NCI-H2029 (cell line): ENCODE data around the gene BPIFA1.
A peak's percentile ranks its signal among the peaks of the same experiment; 100 is the strongest.

Experiments
- DNase-seq: peaks from one replicate; lab custom pipeline; 2025; lab: John Stamatoyannopoulos, UW

The BPIFA1 gene

GRCh38 chr20:33277471-33278441, 42.0 kb downstream of the BPIFA1 start:
- no peak for DNase-seq

GRCh38 chr20:33278700-33279099, 42.9 kb downstream of the BPIFA1 start:
- no peak for DNase-seq

GRCh38 chr20:33279261-33279910, 43.6 kb downstream of the BPIFA1 start:
- no peak for DNase-seq

GRCh38 chr20:33280000-33280680, 44.3 kb downstream of the BPIFA1 start:
- DNase-seq = no peak

GRCh38 chr20:33280775-33281174, 45.0 kb downstream of the BPIFA1 start:
- peak; percentile 36 for DNase-seq

GRCh38 chr20:33281550-33282146, 45.9 kb downstream of the BPIFA1 start:
- DNase-seq = no peak

GRCh38 chr20:33282196-33282934, 46.6 kb downstream of the BPIFA1 start:
- DNase-seq = no peak

- no peak for DNase-seq
These were observed 47.3 kb downstream of the BPIFA1 start, which contains the start of gene BPIFB1 for GRCh38 chr20:33282991-33283555. Gene BPIFB1 (plus strand): TSS chr20:33283214. CDS start chr20:33286074, 2,860 bp downstream.

- DNase-seq = no peak
These were observed 48.5 kb downstream of the BPIFA1 start for GRCh38 chr20:33284284-33284683.

GRCh38 chr20:33284937-33285336, 49.1 kb downstream of the BPIFA1 start:
- no peak for DNase-seq

GRCh38 chr20:33285861-33286495, 50.2 kb downstream of the BPIFA1 start:
- no peak for DNase-seq

- no peak for DNase-seq
These were observed 52.1 kb downstream of the BPIFA1 start for GRCh38 chr20:33287884-33288283.

GRCh38 chr20:33290852-33291251, 55.1 kb downstream of the BPIFA1 start:
- no peak for DNase-seq

GRCh38 chr20:33291416-33291815, 55.6 kb downstream of the BPIFA1 start:
- DNase-seq = no peak

- DNase-seq = peak; percentile 44
These were observed 56.1 kb downstream of the BPIFA1 start for GRCh38 chr20:33291830-33292355.
